Activated naive CD4-positive, alpha-beta T cell treated with anti-CD3 and anti-CD28 coated beads, Interleukin-2, amount 50 U/mL, for 16 hours (primary cell): ENCODE results near the gene REG4.

Source experiments
- DNase-seq: peaks from one replicate; pipeline ENCODE4 v3.0.0-alpha.2; 2020

REG4 gene

GRCh38 chr1:119778886-119779560 is 32.2 kb downstream of the REG4 start:
- no peak for DNase-seq

DNA sequence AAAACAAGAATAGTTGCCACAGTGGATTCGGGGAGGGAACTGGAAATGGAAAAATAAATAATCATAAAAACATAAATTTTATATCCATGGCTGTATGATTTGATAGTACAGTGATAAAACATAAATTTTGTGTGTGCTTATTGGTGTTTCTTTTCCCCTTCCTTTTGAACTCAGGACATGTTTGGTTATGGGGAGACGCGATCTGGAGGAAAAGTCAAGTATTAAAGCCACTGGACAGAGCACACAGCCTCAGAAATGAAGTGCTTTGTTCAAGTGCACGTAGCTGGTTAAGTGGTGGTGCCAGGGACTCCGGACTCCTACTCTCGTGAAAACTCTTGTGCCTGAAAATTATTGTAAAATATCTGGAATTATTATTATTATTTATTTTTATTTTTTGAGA is 32.9 kb downstream of the REG4 start:
- DNase-seq = no peak

DNA sequence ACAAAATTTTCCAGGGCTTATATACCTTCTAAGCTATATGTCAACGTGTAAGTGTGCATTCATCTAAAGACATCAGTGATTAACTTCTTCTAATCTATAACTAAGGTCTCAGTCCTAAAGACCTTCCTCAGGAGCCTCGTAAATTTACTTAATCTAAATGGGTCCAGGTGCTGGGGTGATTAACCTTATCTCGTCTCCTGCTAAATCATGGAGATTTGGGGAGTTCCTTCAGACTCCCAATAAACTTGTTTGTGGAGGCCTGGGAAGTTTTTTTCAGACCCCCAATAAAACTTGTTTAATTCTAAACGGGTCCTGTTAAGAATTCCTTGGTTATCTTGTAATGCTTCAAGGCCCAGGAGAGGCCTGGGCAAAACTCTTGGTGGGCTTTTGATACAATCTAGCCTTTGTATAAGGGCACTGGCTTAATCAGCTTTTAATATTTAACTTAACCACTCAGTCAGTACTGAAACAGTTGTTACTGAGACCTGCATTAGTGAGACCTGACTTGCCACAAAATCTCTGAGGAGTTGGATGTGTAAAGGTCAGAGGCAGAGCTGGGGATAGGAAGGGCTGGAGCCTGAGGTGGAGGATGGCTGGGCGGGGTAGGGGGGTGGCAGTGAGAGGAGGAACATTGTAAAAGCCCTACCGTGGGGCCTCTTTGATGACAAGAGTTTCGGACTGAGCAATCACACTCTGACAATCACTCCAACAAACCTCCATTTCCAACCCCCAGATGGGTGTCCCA is 36.3 kb downstream of the REG4 start:
- no peak for DNase-seq

DNA sequence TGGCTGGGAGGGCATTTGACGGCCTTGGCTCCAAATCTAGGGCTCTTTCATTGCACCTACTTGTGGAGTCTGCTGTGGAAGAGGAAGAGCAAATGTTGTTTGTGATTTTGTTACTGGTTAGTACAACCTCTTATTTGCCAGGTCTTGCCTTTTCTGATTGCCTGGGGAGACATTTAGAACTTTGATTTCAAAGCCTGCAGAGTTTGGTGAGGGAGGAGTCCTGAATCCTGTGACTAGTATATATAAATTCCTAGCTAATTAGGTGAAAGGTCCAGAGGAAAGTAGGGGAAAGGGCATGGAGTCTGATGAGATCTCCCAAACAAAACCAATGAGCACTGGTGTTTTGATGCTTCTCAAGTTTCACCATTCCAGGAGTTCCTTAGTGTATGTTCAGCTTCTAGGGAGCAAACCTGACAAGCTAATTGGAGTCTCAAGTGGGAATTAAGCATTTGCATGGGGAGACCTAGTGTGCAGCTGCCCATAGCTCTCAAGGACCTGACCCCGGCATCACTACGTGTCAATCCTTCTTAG is 37.5 kb downstream of the REG4 start:
- DNase-seq = no peak

DNA sequence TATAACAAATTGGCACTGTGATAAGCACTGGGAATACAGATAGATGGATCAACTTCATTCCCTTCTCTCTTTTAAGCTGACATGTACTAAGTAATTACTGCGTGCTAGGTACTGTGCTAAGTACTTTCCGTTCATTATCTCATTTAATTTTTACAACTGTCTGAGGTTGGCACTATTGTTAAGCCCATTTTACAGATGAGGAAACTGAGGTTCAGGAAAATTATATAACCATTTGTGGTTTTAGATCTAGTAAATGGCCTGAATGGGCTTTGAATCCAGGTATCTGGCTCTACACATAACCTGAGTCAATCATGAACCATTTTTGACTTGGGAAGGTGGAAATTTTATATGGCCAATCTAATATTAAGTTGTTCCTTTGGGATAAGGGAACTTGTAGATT is 39.0 kb downstream of the REG4 start:
- no peak for DNase-seq

DNA sequence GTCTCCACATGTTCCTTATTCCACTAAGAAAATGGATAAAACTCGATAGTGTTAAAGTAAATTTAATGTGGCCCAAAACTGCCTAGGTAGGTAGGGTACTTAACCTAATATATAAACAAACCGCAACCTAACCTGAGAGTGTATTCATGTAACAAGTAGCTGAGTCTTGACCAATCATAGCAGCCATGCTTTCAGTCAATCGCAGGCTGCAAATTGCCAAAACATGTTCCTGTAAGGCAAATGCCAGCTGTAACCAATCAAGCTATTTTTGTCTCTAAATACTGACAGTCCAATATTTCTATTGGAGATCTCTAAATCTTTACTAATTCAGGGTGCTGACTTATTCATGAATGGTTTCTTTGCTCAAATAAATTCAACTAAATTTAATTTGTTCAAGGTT is 39.5 kb downstream of the REG4 start:
- DNase-seq = no peak

GRCh38 chr1:119771016-119771415 is 40.2 kb downstream of the REG4 start:
- DNase-seq = no peak

DNA sequence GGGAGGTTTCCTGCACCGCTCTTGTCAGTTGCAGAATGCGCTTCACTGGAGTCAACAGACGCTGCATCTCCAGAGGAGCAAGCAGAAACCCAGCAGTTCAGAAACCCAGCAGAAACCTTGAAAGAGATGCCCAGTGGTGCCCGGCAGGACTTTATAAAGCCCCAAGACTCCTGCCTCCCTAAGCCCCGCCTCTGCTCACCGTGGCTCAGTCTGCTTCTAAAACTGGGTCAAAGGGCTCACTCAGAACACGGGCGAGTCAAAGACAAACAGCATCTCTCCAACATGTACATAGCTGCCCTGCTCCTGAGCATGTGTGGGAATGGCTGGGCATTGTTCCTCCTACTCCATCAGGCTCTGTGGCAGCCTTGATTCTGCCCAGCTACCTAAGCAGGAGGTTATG is 42.5 kb downstream of the REG4 start, which contains the start of gene HMGCS2:
TSS of gene HMGCS2 (minus strand) at position 128 of the 400 bp plus-strand sequence. CDS start at position 67, 61 bp downstream.
- no peak for DNase-seq

DNA sequence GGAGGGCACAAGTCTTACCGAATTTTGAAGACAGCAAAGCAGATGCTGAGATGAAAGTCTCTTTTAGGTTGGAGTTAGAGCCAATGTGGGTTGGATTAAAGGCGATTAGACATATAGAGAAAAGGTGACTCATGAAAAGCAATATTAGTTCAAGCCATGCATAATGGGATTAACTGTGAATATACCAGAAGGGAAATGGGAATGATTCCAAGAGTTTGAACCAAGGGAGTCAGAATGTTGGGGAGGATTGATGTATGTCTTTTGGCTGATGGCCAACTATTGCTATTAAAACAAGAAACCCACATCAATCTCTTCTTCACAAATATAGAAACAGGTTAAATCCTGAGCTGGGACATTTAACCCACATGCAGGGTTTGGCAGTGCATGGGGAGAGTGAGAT is 43.8 kb downstream of the REG4 start:
- no peak for DNase-seq

DNA sequence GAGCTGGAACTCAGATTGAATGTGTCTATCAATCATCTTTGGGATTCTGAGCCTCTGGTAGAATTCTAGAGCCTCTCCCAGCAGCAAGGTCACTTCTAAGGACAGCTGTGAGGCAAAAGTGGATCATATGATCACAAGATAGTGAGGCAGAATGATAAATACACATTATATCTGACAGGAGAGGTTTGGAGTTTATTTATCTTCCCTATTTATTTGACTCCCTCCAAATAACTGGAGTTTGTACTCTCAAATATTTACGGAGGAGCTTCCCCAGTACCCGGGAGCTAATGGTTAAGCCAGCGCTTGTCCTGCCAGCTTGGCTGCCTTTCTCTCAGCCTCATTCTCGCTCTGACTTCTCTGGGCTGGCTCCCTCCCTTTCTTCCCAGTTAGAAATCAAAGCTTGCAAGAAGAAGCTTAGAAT is 44.9 kb downstream of the REG4 start:
- no peak for DNase-seq

GRCh38 chr1:119764220-119764619 is 47.0 kb downstream of the REG4 start:
- DNase-seq = no peak

GRCh38 chr1:119762953-119763352 is 48.3 kb downstream of the REG4 start:
- DNase-seq = no peak

DNA sequence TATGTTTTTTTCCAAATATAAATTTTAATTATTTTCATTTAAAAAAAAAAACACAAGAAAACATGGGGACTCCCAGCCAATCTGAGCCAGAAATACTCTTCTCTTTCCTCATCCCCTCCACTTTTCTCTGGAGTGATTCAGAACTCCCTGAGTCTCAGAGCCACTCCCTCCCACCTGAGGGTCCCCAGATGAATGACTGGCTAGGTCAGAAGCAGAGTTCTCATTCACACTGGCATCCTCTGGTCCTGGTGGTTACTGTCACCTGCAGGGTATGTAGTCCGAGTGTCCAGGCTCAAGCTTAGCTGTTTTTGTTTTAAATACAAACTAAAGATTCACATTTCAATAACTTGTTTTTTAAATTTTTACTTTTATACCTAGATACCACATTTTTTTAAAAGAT is 48.9 kb downstream of the REG4 start:
- no peak for DNase-seq

DNA sequence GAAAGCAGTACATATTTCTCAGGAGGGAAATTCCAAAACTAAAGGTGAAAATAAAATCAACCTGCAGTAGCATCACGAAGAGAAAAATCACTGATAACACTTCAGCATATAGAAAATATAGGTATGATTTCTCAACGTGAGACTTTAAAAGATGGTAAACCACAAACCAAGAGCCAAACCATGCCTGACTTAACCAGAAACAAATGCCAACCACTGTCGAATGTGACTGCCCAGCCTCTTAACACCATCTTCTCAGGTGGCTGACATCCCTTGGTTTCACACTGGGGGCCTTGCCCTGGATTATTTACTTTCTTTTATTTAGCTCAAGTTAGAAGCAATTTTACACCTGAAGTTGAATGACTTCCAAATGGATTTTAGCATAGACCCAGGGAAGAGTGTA is 52.7 kb downstream of the REG4 start:
- no peak for DNase-seq

GRCh38 chr1:119752592-119752991 is 58.7 kb downstream of the REG4 start:
- DNase-seq = no peak

DNA sequence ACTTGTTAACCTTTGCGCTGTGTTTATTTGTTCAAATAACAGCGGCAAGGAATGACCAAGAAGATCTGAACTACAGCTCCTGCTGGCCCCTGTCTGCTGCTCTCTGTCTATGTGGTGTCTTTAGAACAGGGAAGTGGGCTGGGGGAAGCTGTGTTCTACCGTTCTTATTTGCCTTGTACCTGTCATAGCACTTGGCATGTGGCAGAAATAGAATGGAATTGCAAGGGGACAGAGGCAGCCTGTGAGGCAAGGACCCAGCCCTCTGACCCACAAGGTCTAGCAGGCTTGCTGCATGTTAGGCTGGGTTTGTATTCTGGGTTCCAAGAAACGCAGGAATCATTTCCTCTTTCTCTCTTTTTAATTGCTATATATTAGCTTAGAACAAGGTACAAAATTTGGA is 63.2 kb downstream of the REG4 start:
- no peak for DNase-seq

GRCh38 chr1:119747451-119747850 is 63.8 kb downstream of the REG4 start:
- DNase-seq = no peak

- no peak for DNase-seq
These were observed 66.2 kb downstream of the REG4 start for GRCh38 chr1:119745034-119745433.

GRCh38 chr1:119744598-119744942 is 66.7 kb downstream of the REG4 start:
- DNase-seq = no peak
